ENCODE data around the gene MAP2K4. TPM values are rescaled to one million over a fixed set of nuclear protein-coding genes. Genes with fewer than 3 reads are reported as not detected.

The MAP2K4 gene
- total and polyA plus RNA-seq, 2 of the 8 experiments (the other 6 are each of a cell fraction or from before 2014, with no cell fraction given) = 14.2 to 37.3 TPM

DNA sequence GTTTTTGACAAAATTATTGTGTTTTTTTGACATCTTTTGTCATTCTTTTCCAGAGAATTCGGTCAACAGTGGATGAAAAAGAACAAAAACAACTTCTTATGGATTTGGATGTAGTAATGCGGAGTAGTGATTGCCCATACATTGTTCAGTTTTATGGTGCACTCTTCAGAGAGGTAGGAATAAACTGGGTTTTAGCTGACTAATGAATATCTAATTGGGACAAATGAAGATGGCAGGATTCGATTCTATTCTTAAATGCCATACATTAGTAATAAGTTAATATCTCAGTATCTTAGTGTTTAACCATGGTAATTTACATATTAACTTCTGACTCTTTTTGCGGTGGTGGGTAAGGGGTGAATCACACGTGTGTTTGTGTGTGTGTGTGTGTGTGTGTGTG, 74.8 kb downstream of the MAP2K4 start (continued):
- no peak for TF ChIP-seq CHD7 (IDR thresholded peaks at IDR 0.05; ENCODE audit: insufficient replicate concordance, low read length)
- TF ChIP-seq SUZ12 (IDR thresholded peaks at IDR 0.05; ENCODE audit: low read length) = no peak
